Neural crest cell (in vitro differentiated cells): ENCODE data around the gene TAF1. TPM values are rescaled to one million over a fixed set of nuclear protein-coding genes. Genes with fewer than 3 reads are reported as not detected.
"Not testable (repeated sequence)": the region's sequence is repeated elsewhere in the genome, so short reads cannot be mapped to it uniquely, and the experiment has no call there.

Source experiments
- DNase-seq: peaks from one replicate; pipeline ENCODE4 v3.0.0; 2021; ENCODE audit warnings: low read depth, mixed read lengths, low spot score
- H3K27ac Mint-ChIP-seq: one replicate; pipeline ENCODE4 v1.8.0; 2021; ENCODE audit warnings: mild to moderate bottlenecking, mixed read lengths; ENCODE audit not compliant: unreplicated experiment
- H3K27me3 Mint-ChIP-seq: 2 replicates; pipeline ENCODE4 v1.8.0; 2021; ENCODE audit warnings: low read depth, mild to moderate bottlenecking, mixed read lengths
- H3K36me3 Mint-ChIP-seq: 2 replicates; pipeline ENCODE4 v1.8.0; 2021; ENCODE audit warnings: low read depth, mild to moderate bottlenecking, mixed read lengths
- H3K4me1 Mint-ChIP-seq: 2 replicates; pipeline ENCODE4 v1.8.0; 2021; ENCODE audit warnings: mixed read lengths
- H3K4me3 Mint-ChIP-seq: one replicate; pipeline ENCODE4 v1.8.0; 2021; ENCODE audit warnings: mild to moderate bottlenecking, mixed read lengths
- H3K9me3 Mint-ChIP-seq: 2 replicates; pipeline ENCODE4 v1.8.0; 2021; ENCODE audit warnings: mixed read lengths
- CTCF ChIP-seq: fragments of 200-600 bp; sonication (generic); conservative IDR thresholded peaks from 2 replicates; pipeline ENCODE4 v1.5.0; 2021; ENCODE audit warnings: antibody characterized with exemption, mild to moderate bottlenecking
- total RNA-seq: library from RNA; stranded (reverse); gene quantifications from 2 replicates; pipeline ENCODE4 v1.2.1, GENCODE V29; 2021

Gene TAF1
- total RNA-seq, 1 donor from 2014 or later, result 31.9 TPM

GRCh38 chrX:71326394-71326793, 39.8 kb upstream of the TAF1 start:
- TF ChIP-seq CTCF, result no peak
- peaks cover 12% of the 10 kb centered on the region for H3K36me3 Mint-ChIP-seq
- no peak overlapping the region for H3K27ac Mint-ChIP-seq
- H3K4me1 Mint-ChIP-seq, result no peaks in the 10 kb centered on the region
- DNase-seq, result no peak
- no peak overlapping the region for H3K4me3 Mint-ChIP-seq
- no peaks in the 10 kb centered on the region for H3K27me3 Mint-ChIP-seq
- peaks cover 5% of the 10 kb centered on the region for H3K9me3 Mint-ChIP-seq

GRCh38 chrX:71349151-71349665, 16.9 kb upstream of the TAF1 start:
- not testable (repeated sequence) for H3K4me1 Mint-ChIP-seq

GRCh38 chrX:71349867-71350266, 16.3 kb upstream of the TAF1 start:
- H3K27me3 Mint-ChIP-seq, DNase-seq: not testable (repeated sequence)

More at GRCh38 chrX:71349151-71349665, 16.9 kb upstream of the TAF1 start:
- not testable (repeated sequence) for DNase-seq, H3K4me3 Mint-ChIP-seq, H3K9me3 Mint-ChIP-seq, H3K27me3 Mint-ChIP-seq, H3K27ac Mint-ChIP-seq, H3K36me3 Mint-ChIP-seq

GRCh38 chrX:71352439-71352838, 13.7 kb upstream of the TAF1 start:
- not testable (repeated sequence) for H3K9me3 Mint-ChIP-seq, DNase-seq, H3K36me3 Mint-ChIP-seq, H3K27ac Mint-ChIP-seq, H3K4me1 Mint-ChIP-seq, H3K27me3 Mint-ChIP-seq, H3K4me3 Mint-ChIP-seq

More at GRCh38 chrX:71349867-71350266, 16.3 kb upstream of the TAF1 start:
- not testable (repeated sequence) for H3K36me3 Mint-ChIP-seq, H3K27ac Mint-ChIP-seq, H3K4me3 Mint-ChIP-seq, H3K4me1 Mint-ChIP-seq, H3K9me3 Mint-ChIP-seq

- Mint-ChIP-seq H3K27ac (no peak overlapping the region), H3K4me3 (peak overlapping the region; percentile 70), H3K4me1 (peaks cover 30% of the 10 kb centered on the region), H3K9me3 (no peaks in the 10 kb centered on the region), H3K27me3 (no peaks in the 10 kb centered on the region), H3K36me3 (peaks cover 8% of the 10 kb centered on the region)
- no peak for DNase-seq
- no peak for TF ChIP-seq CTCF
These were observed 1.9 kb upstream of the TAF1 start for GRCh38 chrX:71364221-71364620.

- DNase-seq, result no peak
- peaks cover 8% of the 10 kb centered on the region for H3K36me3 Mint-ChIP-seq
- H3K27me3 Mint-ChIP-seq, result no peaks in the 10 kb centered on the region
- peak overlapping the region; percentile 100 for H3K4me3 Mint-ChIP-seq
- peaks cover 30% of the 10 kb centered on the region for H3K4me1 Mint-ChIP-seq
- H3K27ac Mint-ChIP-seq, result peak overlapping the region; percentile 97
- H3K9me3 Mint-ChIP-seq, result no peaks in the 10 kb centered on the region
- TF ChIP-seq CTCF, result no peak
These were observed 742 bp upstream of the TAF1 start for GRCh38 chrX:71365356-71365874.

GRCh38 chrX:71366674-71367256, 608 bp downstream of the TAF1 start:
- peak overlapping the region; percentile 98 for H3K27ac Mint-ChIP-seq
- peaks cover 10% of the 10 kb centered on the region for H3K36me3 Mint-ChIP-seq
- no peak for DNase-seq
- H3K9me3 Mint-ChIP-seq, result peaks cover under 1% of the 10 kb centered on the region
- H3K27me3 Mint-ChIP-seq, result no peaks in the 10 kb centered on the region
- no peak for TF ChIP-seq CTCF
- peak overlapping the region; percentile 100 for H3K4me3 Mint-ChIP-seq
- peaks cover 30% of the 10 kb centered on the region for H3K4me1 Mint-ChIP-seq
